Measurements from ENCODE around the gene TMIGD2. TPM values are rescaled to one million over a fixed set of nuclear protein-coding genes. Genes with fewer than 3 reads are reported as not detected.

TMIGD2 gene
- total RNA-seq, 5 donors from 2014 or later (not counting 1 experiment from before 2014, with no cell fraction given) = 13.5 to 44.0 (median 32.4) TPM

GRCh38 chr19:4322942-4323665 is 20.9 kb upstream of the TMIGD2 start:
- Mint-ChIP-seq H3K9me3 (peaks cover 0 to 9% (median 0%) of the 10 kb centered on the region in 3 donors), H3K27me3 (peaks cover 0 to 4% of the 10 kb centered on the region in 2 donors), H3K4me3 (no peak overlapping the region), H3K36me3 (no peaks in the 10 kb centered on the region), H3K27ac (no peak overlapping the region), H3K4me1 (peaks cover 16 to 28% (median 17%) of the 10 kb centered on the region in 3 donors)
- H3K4me1 ChIP-seq (ENCODE audit: control insufficient read depth in 1 of 2, extremely low read depth in 1 of 2, insufficient read depth in 2 of 2, low read length in 2 of 2) = peaks cover 0 to 17% of the 10 kb centered on the region in 2 experiments
- DNase-seq = no peak
- POLR2A ChIA-PET = interaction anchor here in 1 of 2 donors (1.1 kb wide), 1 partner anchor 19 kb away, joined by 3 read pairs; no protein-coding TSS in a partner anchor
- no peaks in the 10 kb centered on the region for H3K9me3 ChIP-seq
- H3K36me3 ChIP-seq (ENCODE audit: control insufficient read depth in 2 of 2, extremely low read depth in 1 of 2, insufficient read depth in 1 of 2, low read length in 1 of 2) = no peaks in the 10 kb centered on the region
- WGBS (ENCODE audit: insufficient coverage) = 94% methylated on average over 26 of the region's 37 CpGs
- CTCF ChIA-PET = interaction anchor here in 1 of 2 donors (0.9 kb wide), 1 partner anchor 10 kb away, joined by 3 read pairs; no protein-coding TSS in a partner anchor
- no peak overlapping the region for H3K4me3 ChIP-seq (ENCODE audit: control insufficient read depth in 1 of 2, extremely low read depth in 1 of 2, low read length in 1 of 2)
- H3K27me3 ChIP-seq (replicated peaks in 1 of 2; ENCODE audit: control insufficient read depth in 2 of 2, extremely low read depth in 1 of 2, insufficient read depth in 2 of 2, low read length in 1 of 2) = peaks cover 0 to 14% of the 10 kb centered on the region in 2 experiments
- ATAC-seq (replicated peaks in 1 of 4) = no peak
- no peak overlapping the region for H3K27ac ChIP-seq (ENCODE audit: low read length)

DNA sequence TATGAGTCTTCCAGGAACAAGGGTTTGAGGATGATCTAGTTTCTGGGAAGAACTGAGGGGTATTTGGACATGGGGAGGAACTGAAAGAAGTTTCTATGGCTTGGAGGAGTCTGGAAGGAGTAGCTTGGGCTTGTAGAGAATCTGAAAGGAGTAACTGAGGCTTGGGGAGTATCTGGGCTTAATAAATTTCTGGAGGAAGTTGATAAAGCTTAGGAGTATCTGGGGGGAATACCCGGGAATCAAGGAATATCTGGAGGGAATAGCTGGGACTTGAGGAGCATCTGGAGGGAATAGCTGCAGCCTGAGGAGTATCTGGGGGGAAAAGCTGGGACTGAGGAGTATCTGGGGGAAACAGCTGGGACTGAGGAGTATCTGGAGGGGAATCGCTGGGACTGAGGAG is 18.2 kb upstream of the TMIGD2 start:
- ChIA-PET CTCF (interaction anchor here (0.6 to 1.0 kb wide), 2 partner anchors 32 to 373 kb away, joined by 3 read pairs; no protein-coding TSS in a partner anchor), POLR2A (no interaction called here)
- no peak overlapping the region for H3K27ac Mint-ChIP-seq

GRCh38 chr19:4319067-4319718 is 17.0 kb upstream of the TMIGD2 start:
- Mint-ChIP-seq H3K4me1 (peaks cover 0 to 10% (median 0%) of the 10 kb centered on the region in 3 donors), H3K4me3 (no peak overlapping the region), H3K36me3 (no peaks in the 10 kb centered on the region), H3K9me3 (peaks cover 0 to 9% (median 0%) of the 10 kb centered on the region in 3 donors), H3K27ac (no peak overlapping the region), H3K27me3 (no peaks in the 10 kb centered on the region)
- no peak for DNase-seq
- Histone ChIP-seq H3K27ac (ENCODE audit: low read length) (no peak overlapping the region), H3K4me3 (ENCODE audit: control insufficient read depth in 1 of 2, extremely low read depth in 1 of 2, low read length in 1 of 2) (no peak overlapping the region), H3K36me3 (ENCODE audit: control insufficient read depth in 2 of 2, extremely low read depth in 1 of 2, insufficient read depth in 1 of 2, low read length in 1 of 2) (no peaks in the 10 kb centered on the region), H3K9me3 (no peaks in the 10 kb centered on the region), H3K4me1 (ENCODE audit: control insufficient read depth in 1 of 2, extremely low read depth in 1 of 2, insufficient read depth in 2 of 2, low read length in 2 of 2) (no peaks in the 10 kb centered on the region), H3K27me3 (replicated peaks in 1 of 2; ENCODE audit: control insufficient read depth in 2 of 2, extremely low read depth in 1 of 2, insufficient read depth in 2 of 2, low read length in 1 of 2) (no peaks in the 10 kb centered on the region)
- POLR2A ChIA-PET = no interaction called here
- CTCF ChIA-PET = interaction anchor here in 1 of 2 donors (0.5 kb wide), 1 partner anchor 17 kb away, joined by 5 read pairs; no protein-coding TSS in a partner anchor
- no peak for ATAC-seq (replicated peaks in 1 of 4)
- WGBS (ENCODE audit: insufficient coverage) = 95% methylated on average over 2 of the region's 2 CpGs

More for the DNA sequence above, 18.2 kb upstream of the TMIGD2 start:
- ATAC-seq (replicated peaks in 1 of 4) (no peak), DNase-seq (no peak)
- H3K27ac ChIP-seq (ENCODE audit: low read length) = no peak overlapping the region
- H3K9me3 Mint-ChIP-seq = peaks cover 0 to 9% (median 0%) of the 10 kb centered on the region in 3 donors
- no peaks in the 10 kb centered on the region for H3K36me3 ChIP-seq (ENCODE audit: control insufficient read depth in 2 of 2, extremely low read depth in 1 of 2, insufficient read depth in 1 of 2, low read length in 1 of 2)
- no peaks in the 10 kb centered on the region for H3K27me3 Mint-ChIP-seq
- H3K4me1 ChIP-seq (ENCODE audit: control insufficient read depth in 1 of 2, extremely low read depth in 1 of 2, insufficient read depth in 2 of 2, low read length in 2 of 2) = no peaks in the 10 kb centered on the region
- H3K4me1 Mint-ChIP-seq = peaks cover 0 to 10% (median 0%) of the 10 kb centered on the region in 3 donors
- no peaks in the 10 kb centered on the region for H3K27me3 ChIP-seq (replicated peaks in 1 of 2; ENCODE audit: control insufficient read depth in 2 of 2, extremely low read depth in 1 of 2, insufficient read depth in 2 of 2, low read length in 1 of 2)
- H3K4me3 Mint-ChIP-seq = no peak overlapping the region
- no peak overlapping the region for H3K4me3 ChIP-seq (ENCODE audit: control insufficient read depth in 1 of 2, extremely low read depth in 1 of 2, low read length in 1 of 2)
- H3K9me3 ChIP-seq = no peaks in the 10 kb centered on the region
- no peaks in the 10 kb centered on the region for H3K36me3 Mint-ChIP-seq
- 96% methylated on average over 2 of the region's 2 CpGs for WGBS (ENCODE audit: insufficient coverage)

DNA sequence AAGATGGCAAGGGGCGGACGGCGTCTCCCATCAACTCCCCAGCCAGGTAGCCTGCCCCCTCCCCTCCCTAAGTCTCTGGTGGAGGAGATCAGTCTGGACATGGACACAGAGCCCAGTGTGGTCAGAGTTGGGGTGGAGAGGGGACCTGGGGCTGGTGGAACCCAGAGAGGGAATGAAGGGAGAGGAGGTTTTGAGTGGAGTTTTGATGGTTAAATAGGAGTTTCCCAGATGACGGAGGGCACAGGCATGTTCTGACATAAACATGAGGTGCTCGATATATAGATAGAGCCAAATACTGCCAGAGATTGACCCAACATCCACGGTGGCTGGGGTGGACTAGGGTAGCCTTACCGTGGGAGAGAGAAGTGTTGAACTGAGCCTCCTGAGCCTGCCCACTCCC is 16.3 kb upstream of the TMIGD2 start:
- no peaks in the 10 kb centered on the region for H3K4me1 ChIP-seq (ENCODE audit: control insufficient read depth in 1 of 2, extremely low read depth in 1 of 2, insufficient read depth in 2 of 2, low read length in 2 of 2)
- H3K4me3 Mint-ChIP-seq = no peak overlapping the region
- peaks cover 0 to 10% (median 0%) of the 10 kb centered on the region in 3 donors for H3K4me1 Mint-ChIP-seq
- H3K9me3 ChIP-seq = no peaks in the 10 kb centered on the region
- 88% methylated on average over 2 of the region's 7 CpGs for WGBS (ENCODE audit: insufficient coverage)
- POLR2A ChIA-PET = no interaction called here
- no peaks in the 10 kb centered on the region for H3K36me3 Mint-ChIP-seq
- CTCF ChIA-PET = interaction anchor here in 1 of 2 donors (0.5 kb wide), 1 partner anchor 18 kb away, joined by 5 read pairs; no protein-coding TSS in a partner anchor
- H3K4me3 ChIP-seq (ENCODE audit: control insufficient read depth in 1 of 2, extremely low read depth in 1 of 2, low read length in 1 of 2) = no peak overlapping the region
- H3K27me3 Mint-ChIP-seq = no peaks in the 10 kb centered on the region
- peaks cover 0 to 9% (median 0%) of the 10 kb centered on the region in 3 donors for H3K9me3 Mint-ChIP-seq
- no peak overlapping the region for H3K27ac Mint-ChIP-seq
- no peaks in the 10 kb centered on the region for H3K36me3 ChIP-seq (ENCODE audit: control insufficient read depth in 2 of 2, extremely low read depth in 1 of 2, insufficient read depth in 1 of 2, low read length in 1 of 2)
- no peak overlapping the region for H3K27ac ChIP-seq (ENCODE audit: low read length)
- ATAC-seq (replicated peaks in 1 of 4) (no peak), DNase-seq (no peak)
- no peaks in the 10 kb centered on the region for H3K27me3 ChIP-seq (replicated peaks in 1 of 2; ENCODE audit: control insufficient read depth in 2 of 2, extremely low read depth in 1 of 2, insufficient read depth in 2 of 2, low read length in 1 of 2)

DNA sequence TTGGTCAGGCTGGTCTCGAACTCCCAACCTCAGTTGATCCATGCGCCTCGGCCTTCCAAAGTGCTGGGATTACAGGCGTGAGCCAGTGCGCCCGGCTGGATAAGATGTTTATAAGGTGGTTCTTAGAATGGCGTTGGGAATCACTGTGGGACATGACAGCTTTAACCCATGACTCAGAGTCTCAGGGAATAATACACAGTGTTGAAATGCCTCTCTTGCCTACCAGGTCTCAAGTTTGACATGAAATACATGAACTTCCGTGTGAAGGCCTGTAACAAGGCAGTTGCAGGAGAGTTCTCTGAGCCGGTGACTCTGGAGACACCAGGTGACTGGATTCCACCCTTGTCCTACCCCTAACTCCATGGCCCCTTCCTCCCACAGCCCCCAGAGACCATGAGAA is 14.8 kb upstream of the TMIGD2 start:
- 93% methylated on average over 9 of the region's 9 CpGs for WGBS (ENCODE audit: insufficient coverage)

GRCh38 chr19:4313847-4314490 is 11.8 kb upstream of the TMIGD2 start:
- no peak overlapping the region for H3K4me3 ChIP-seq (ENCODE audit: control insufficient read depth in 1 of 2, extremely low read depth in 1 of 2, low read length in 1 of 2)
- Mint-ChIP-seq H3K4me3 (no peak overlapping the region), H3K36me3 (no peaks in the 10 kb centered on the region), H3K27me3 (no peaks in the 10 kb centered on the region), H3K9me3 (peaks cover 0 to under 1% (median 0%) of the 10 kb centered on the region in 3 donors), H3K27ac (no peak overlapping the region), H3K4me1 (peaks cover 0 to 1% (median 0%) of the 10 kb centered on the region in 3 donors)
- POLR2A ChIA-PET = no interaction called here
- 94% methylated on average over 3 of the region's 12 CpGs for WGBS (ENCODE audit: insufficient coverage)
- DNase-seq (no peak), ATAC-seq (replicated peaks in 1 of 4) (no peak)
- H3K27ac ChIP-seq (ENCODE audit: low read length) = no peak overlapping the region
- H3K4me1 ChIP-seq (ENCODE audit: control insufficient read depth in 1 of 2, extremely low read depth in 1 of 2, insufficient read depth in 2 of 2, low read length in 2 of 2) = no peaks in the 10 kb centered on the region
- CTCF ChIA-PET = interaction anchor here in 1 of 2 donors (0.7 kb wide), 1 partner anchor 11 kb away, joined by 3 read pairs; no protein-coding TSS in a partner anchor
- H3K27me3 ChIP-seq (replicated peaks in 1 of 2; ENCODE audit: control insufficient read depth in 2 of 2, extremely low read depth in 1 of 2, insufficient read depth in 2 of 2, low read length in 1 of 2) = peaks cover 0 to 5% of the 10 kb centered on the region in 2 experiments
- no peaks in the 10 kb centered on the region for H3K9me3 ChIP-seq
- H3K36me3 ChIP-seq (ENCODE audit: control insufficient read depth in 2 of 2, extremely low read depth in 1 of 2, insufficient read depth in 1 of 2, low read length in 1 of 2) = no peaks in the 10 kb centered on the region

More for the DNA sequence above, 14.8 kb upstream of the TMIGD2 start:
- ChIA-PET CTCF (no interaction called here), POLR2A (no interaction called here)
- ATAC-seq (replicated peaks in 1 of 4) (no peak), DNase-seq (no peak)
- H3K27me3 ChIP-seq (replicated peaks in 1 of 2; ENCODE audit: control insufficient read depth in 2 of 2, extremely low read depth in 1 of 2, insufficient read depth in 2 of 2, low read length in 1 of 2) = no peaks in the 10 kb centered on the region
- no peak overlapping the region for H3K27ac Mint-ChIP-seq
- peaks cover 0 to 10% (median 0%) of the 10 kb centered on the region in 3 donors for H3K4me1 Mint-ChIP-seq
- no peaks in the 10 kb centered on the region for H3K4me1 ChIP-seq (ENCODE audit: control insufficient read depth in 1 of 2, extremely low read depth in 1 of 2, insufficient read depth in 2 of 2, low read length in 2 of 2)
- no peaks in the 10 kb centered on the region for H3K27me3 Mint-ChIP-seq
- H3K9me3 Mint-ChIP-seq = peaks cover 0 to 9% (median 0%) of the 10 kb centered on the region in 3 donors
- H3K9me3 ChIP-seq = no peaks in the 10 kb centered on the region
- no peaks in the 10 kb centered on the region for H3K36me3 ChIP-seq (ENCODE audit: control insufficient read depth in 2 of 2, extremely low read depth in 1 of 2, insufficient read depth in 1 of 2, low read length in 1 of 2)
- no peak overlapping the region for H3K4me3 Mint-ChIP-seq
- H3K36me3 Mint-ChIP-seq = no peaks in the 10 kb centered on the region
- no peak overlapping the region for H3K4me3 ChIP-seq (ENCODE audit: control insufficient read depth in 1 of 2, extremely low read depth in 1 of 2, low read length in 1 of 2)
- no peak overlapping the region for H3K27ac ChIP-seq (ENCODE audit: low read length)

All from T-cell (primary cell).